AG10803 (cell line): ENCODE data around the gene HLCS.
"Not testable (repeated sequence)": the region's sequence is repeated elsewhere in the genome, so short reads cannot be mapped to it uniquely, and the experiment has no call there.

Experiments
- DNase-seq: peaks from one replicate; pipeline ENCODE4 v3.0.0; 2010; ENCODE audit warnings: low read depth
- H3K4me3 ChIP-seq: 2 replicates; pipeline ENCODE4 v1.5.1; 2011; ENCODE audit warnings: mild to moderate bottlenecking, low read length, control low read depth
- CTCF ChIP-seq: conservative IDR thresholded peaks from 2 replicates; pipeline ENCODE4 v1.5.1; 2011; ENCODE audit warnings: mild to moderate bottlenecking, low read length, control low read depth, inconsistent platforms

Gene HLCS

DNA sequence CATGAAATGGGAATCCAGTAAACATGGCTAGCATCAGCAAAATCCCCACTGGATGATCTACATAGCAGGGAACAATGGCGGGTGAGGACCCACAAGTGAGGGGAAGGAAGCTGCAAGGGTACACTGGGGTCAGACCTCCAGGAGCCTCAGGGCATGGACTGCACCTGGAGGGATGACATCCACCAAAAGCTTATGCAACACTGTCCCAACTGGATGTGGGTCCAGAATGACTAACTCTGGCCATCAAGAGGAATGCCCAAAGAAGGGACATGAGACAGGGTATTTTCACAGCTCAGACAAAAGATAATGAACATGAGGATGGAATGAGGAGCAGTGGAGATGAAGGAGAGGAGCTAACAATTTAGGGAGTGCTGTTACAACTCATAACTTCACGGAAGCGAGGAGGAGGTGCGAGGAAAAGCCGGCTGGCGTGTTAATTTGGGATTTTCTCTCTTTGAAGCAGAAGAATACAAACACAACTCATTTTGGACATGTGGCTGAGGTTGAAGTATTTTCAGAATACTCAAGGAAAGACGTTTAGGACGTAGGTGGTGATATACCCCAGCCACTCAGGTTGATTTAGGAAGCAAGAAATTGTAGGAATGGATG lies 5.7 kb downstream of the HLCS start:
- TF ChIP-seq CTCF = no peak
- DNase-seq = no peak
- H3K4me3 ChIP-seq = no peak overlapping the region

- TF ChIP-seq CTCF = no peak
- no peak for DNase-seq
- no peak overlapping the region for H3K4me3 ChIP-seq
Observed at GRCh38 chr21:36959020-36959835, 7.2 kb downstream of the HLCS start.

- DNase-seq = no peak
- H3K4me3 ChIP-seq = no peak overlapping the region
- no peak for TF ChIP-seq CTCF
Observed at GRCh38 chr21:36955783-36956182, 10.7 kb downstream of the HLCS start.

GRCh38 chr21:36952331-36952730 lies 14.1 kb downstream of the HLCS start:
- H3K4me3 ChIP-seq, DNase-seq: not testable (repeated sequence)

DNA sequence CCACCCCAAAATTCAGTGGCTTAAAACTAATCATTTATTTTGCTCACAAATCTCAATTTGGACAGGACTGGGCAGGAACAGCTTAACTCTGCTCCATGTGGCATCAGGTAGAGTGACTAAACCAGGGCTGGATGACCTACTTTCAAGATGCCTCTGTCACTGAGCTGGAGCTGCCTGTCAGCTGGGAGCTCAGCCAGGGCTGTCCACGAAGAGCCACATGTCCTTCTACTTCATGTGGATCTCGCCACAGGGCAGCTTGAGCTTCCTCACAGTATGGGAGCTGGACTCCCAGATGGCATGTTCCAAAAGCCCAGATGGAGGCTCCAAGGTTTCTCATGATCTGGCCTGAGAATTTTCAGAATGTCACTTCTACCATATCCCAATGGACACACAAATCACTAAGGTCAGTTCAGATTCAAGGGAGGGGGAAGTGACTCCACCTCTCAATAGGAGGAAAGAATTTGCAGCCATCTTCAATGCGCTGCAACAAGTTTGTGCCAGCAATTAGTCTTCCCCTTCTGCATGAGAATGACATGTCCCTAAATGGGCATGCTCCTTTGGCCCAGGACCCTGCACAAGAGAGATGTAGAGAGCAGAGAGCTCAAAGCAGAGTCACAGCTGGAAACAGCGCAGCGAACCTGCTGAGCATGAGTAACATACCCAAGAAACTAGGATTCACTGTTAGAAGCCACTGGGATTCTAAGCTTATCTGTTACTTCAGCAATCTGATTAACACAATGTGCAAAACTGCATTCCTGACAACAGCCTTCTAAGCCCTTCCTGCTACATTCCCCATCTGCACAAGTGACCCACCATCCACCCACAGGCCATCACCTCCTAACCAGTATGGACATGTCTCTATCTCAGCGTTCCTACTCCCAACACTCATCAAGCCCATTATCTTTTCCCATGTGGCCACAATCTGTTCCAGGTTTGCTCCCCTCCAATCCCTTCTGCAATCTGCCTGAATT lies 17.0 kb downstream of the HLCS start:
- DNase-seq = no peak
- TF ChIP-seq CTCF = no peak
- H3K4me3 ChIP-seq = no peak overlapping the region

DNA sequence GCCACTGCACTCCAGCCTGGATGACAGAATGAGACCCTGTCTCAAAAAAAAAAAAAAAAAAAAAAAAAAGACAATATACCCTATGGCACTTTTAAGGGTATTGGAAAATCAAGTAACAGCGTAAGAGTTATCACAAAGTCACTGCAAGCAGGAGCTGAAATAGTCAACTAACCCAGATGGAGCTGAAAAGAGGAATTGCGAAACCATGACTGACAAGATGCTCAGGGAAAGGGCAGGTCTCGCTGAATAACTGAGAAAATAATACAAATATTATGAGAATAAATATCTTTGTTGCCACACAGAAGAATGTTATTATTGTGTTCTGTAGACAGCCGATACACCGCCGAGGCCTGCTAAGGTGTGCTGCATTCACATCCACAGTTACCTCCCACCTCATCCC lies 17.8 kb downstream of the HLCS start:
- no peak for TF ChIP-seq CTCF
- H3K4me3 ChIP-seq = no peak overlapping the region
- peak; percentile 67 for DNase-seq

- H3K4me3 ChIP-seq = no peak overlapping the region
- no peak for DNase-seq
- no peak for TF ChIP-seq CTCF
Observed at GRCh38 chr21:36946949-36947356, 19.5 kb downstream of the HLCS start.
